NT2/D1 (cell line): ENCODE measurements around the gene F5.
A peak's percentile ranks its signal among the peaks of the same experiment; 100 is the strongest.

ENCODE experiments used
- DNase-seq: peaks from one replicate; pipeline ENCODE4 v3.0.0-alpha.2; 2011; ENCODE audit warnings: low read depth, low spot score
- H3K27me3 ChIP-seq: 2 replicates; pipeline ENCODE4 v1.6.0; 2011; ENCODE audit warnings: mild to moderate bottlenecking; ENCODE audit not compliant: insufficient read length, insufficient read depth
- H3K36me3 ChIP-seq: 2 replicates; pipeline ENCODE4 v1.6.1; 2011; ENCODE audit warnings: mild to moderate bottlenecking, low read length, mixed read lengths; ENCODE audit not compliant: insufficient read depth, insufficient read length
- H3K4me1 ChIP-seq: 2 replicates; pipeline ENCODE4 v1.5.1; 2011; ENCODE audit not compliant: insufficient read depth, insufficient read length
- H3K4me3 ChIP-seq: 2 replicates; pipeline ENCODE4 v1.5.1; 2011; ENCODE audit warnings: low read depth; ENCODE audit not compliant: insufficient read length
- H3K9ac ChIP-seq: 2 replicates; pipeline ENCODE4 v1.6.0; 2011; ENCODE audit warnings: low read depth; ENCODE audit not compliant: insufficient read length
- H3K9me3 ChIP-seq: 2 replicates; pipeline ENCODE4 v1.5.1; 2011; ENCODE audit warnings: mild to moderate bottlenecking, low read length; ENCODE audit not compliant: insufficient read depth
- SUZ12 ChIP-seq: IDR thresholded peaks from 2 replicates; pipeline ENCODE4 v1.6.1; 2011; ENCODE audit not compliant: insufficient read length, insufficient read depth; ENCODE audit errors: extremely low read depth
- YY1 ChIP-seq: IDR thresholded peaks from 2 replicates; pipeline ENCODE4 v1.6.1; 2011; ENCODE audit not compliant: insufficient read length, insufficient read depth
- ZNF274 ChIP-seq: IDR thresholded peaks from 2 replicates; pipeline ENCODE4 v1.6.1; 2011; ENCODE audit warnings: mild to moderate bottlenecking, low read depth, low read length

F5 gene

GRCh38 chr1:169484683-169485430, 101.4 kb downstream of the F5 start:
- TF ChIP-seq SUZ12 (no peak), YY1 (no peak), ZNF274 (no peak)
- H3K9me3 ChIP-seq = peaks cover 12% of the 10 kb centered on the region; the same call in 1 of the 2 replicates
- H3K27me3 ChIP-seq = peaks cover 15% of the 10 kb centered on the region
- no peaks in the 10 kb centered on the region for H3K36me3 ChIP-seq
- H3K4me1 ChIP-seq = no peaks in the 10 kb centered on the region
- peak; percentile 13 for DNase-seq
- H3K9ac ChIP-seq = peak overlapping the region; percentile 84
- peak overlapping the region; percentile 76 for H3K4me3 ChIP-seq

DNA sequence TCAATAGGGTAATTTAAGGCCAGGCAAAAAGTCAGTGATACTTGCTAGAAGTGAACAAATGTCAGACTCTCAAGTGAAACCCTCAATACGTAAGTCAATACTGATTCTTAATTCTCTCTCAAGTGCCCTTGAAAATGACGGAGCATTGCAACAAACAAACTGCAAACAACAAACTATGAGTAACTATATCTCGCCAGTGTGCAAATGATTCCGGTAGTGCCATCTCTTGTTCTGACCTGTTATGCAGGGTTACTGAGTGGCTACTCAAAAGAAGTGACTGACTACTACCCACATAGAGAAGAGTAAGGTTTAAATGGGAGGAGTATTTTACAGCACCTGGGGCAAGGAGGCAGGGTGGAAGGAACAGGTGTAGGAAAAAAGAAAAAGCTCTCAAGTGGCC, 102.2 kb downstream of the F5 start:
- Histone ChIP-seq H3K36me3 (no peaks in the 10 kb centered on the region), H3K4me1 (no peaks in the 10 kb centered on the region), H3K9me3 (peaks cover 12% of the 10 kb centered on the region; the same call in 1 of the 2 replicates), H3K9ac (no peak overlapping the region), H3K4me3 (no peak overlapping the region), H3K27me3 (peaks cover 15% of the 10 kb centered on the region)
- TF ChIP-seq SUZ12 = no peak
- no peak for TF ChIP-seq ZNF274
- no peak for DNase-seq

GRCh38 chr1:169483500-169483966, 102.7 kb downstream of the F5 start:
- peaks cover 12% of the 10 kb centered on the region; the same call in 1 of the 2 replicates for H3K9me3 ChIP-seq
- no peaks in the 10 kb centered on the region for H3K4me1 ChIP-seq
- TF ChIP-seq ZNF274 (no peak), SUZ12 (no peak), YY1 (no peak)
- H3K9ac ChIP-seq = no peak overlapping the region
- peaks cover 15% of the 10 kb centered on the region for H3K27me3 ChIP-seq
- H3K36me3 ChIP-seq = no peaks in the 10 kb centered on the region
- DNase-seq = no peak
- no peak overlapping the region for H3K4me3 ChIP-seq

DNA sequence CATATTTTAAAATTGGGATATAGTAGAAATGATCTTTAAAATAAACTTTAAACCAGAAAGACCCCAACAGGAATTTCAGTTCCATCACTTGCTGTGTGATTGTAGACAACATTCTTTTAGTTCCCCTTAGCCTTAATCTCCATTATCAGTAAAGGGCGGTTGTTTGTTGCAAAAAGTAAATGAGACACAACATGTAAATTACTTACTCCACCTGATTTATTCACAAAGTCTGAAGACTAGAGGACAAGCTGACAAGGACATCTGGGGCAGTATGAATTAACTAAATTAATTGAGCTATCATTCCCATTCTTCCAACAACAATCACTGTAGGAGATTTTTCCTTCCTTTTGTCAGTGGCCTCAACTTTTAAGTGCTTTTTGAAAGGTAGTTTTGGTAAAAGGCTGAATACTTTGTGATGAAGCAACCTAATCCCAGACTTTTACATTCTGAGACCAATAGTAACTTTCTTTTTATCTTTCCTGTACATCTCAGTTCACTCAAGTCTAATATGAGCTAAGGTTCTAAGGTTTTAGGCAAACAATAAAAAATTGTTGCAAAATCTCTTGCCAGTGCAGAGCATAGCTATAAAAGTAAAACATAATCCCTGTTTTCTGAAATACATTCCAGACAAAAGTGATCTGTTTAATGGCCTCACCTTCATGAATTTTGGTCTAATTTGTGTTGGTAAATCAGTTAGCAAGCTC, 106.8 kb downstream of the F5 start:
- H3K4me1 ChIP-seq = no peaks in the 10 kb centered on the region
- no peak overlapping the region for H3K9ac ChIP-seq
- peaks cover 21% of the 10 kb centered on the region for H3K36me3 ChIP-seq
- TF ChIP-seq SUZ12 = no peak
- no peak for TF ChIP-seq YY1
- no peak for TF ChIP-seq ZNF274
- no peaks in the 10 kb centered on the region for H3K9me3 ChIP-seq
- H3K4me3 ChIP-seq = no peak overlapping the region
- peaks cover 5% of the 10 kb centered on the region for H3K27me3 ChIP-seq
- DNase-seq = no peak

- Histone ChIP-seq H3K4me1 (no peaks in the 10 kb centered on the region), H3K9me3 (no peaks in the 10 kb centered on the region), H3K27me3 (no peaks in the 10 kb centered on the region), H3K4me3 (no peak overlapping the region), H3K9ac (no peak overlapping the region), H3K36me3 (peaks cover 21% of the 10 kb centered on the region)
- no peak for DNase-seq
- TF ChIP-seq SUZ12 = no peak
- TF ChIP-seq YY1 = no peak
- no peak for TF ChIP-seq ZNF274
Measured at GRCh38 chr1:169478094-169478672, 108.1 kb downstream of the F5 start.

DNA sequence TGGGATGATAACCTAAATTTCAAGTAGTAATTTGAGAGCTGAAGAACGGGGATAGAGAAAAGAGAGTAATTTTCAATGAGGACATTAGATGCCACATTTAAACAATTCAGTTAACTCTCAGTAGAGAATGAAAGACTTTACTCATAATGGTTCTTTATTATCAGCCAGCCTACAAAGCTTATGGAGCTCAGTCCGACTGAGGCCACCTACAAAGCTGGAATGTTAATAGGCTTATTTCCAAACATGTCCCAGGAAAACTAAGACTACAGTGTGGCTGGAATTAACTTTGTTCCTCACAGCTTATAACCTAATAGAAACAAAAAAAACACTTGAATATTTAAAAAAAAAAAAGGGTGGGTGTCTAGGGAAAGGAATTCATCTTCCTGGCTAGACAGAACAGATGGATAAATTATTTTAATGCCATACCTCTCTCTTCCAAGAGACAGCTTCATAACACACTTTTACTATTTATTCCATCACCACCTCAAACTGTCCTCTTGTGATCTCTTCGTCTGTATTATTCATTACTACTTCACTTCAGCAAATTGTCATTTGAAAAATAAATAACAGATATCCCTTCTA, 110.4 kb downstream of the F5 start:
- peaks cover 21% of the 10 kb centered on the region for H3K36me3 ChIP-seq
- H3K4me3 ChIP-seq = no peak overlapping the region
- no peaks in the 10 kb centered on the region for H3K4me1 ChIP-seq
- TF ChIP-seq YY1 = no peak
- TF ChIP-seq SUZ12 = no peak
- TF ChIP-seq ZNF274 = no peak
- H3K27me3 ChIP-seq = no peaks in the 10 kb centered on the region
- no peak for DNase-seq
- H3K9me3 ChIP-seq = no peaks in the 10 kb centered on the region
- H3K9ac ChIP-seq = no peak overlapping the region

DNA sequence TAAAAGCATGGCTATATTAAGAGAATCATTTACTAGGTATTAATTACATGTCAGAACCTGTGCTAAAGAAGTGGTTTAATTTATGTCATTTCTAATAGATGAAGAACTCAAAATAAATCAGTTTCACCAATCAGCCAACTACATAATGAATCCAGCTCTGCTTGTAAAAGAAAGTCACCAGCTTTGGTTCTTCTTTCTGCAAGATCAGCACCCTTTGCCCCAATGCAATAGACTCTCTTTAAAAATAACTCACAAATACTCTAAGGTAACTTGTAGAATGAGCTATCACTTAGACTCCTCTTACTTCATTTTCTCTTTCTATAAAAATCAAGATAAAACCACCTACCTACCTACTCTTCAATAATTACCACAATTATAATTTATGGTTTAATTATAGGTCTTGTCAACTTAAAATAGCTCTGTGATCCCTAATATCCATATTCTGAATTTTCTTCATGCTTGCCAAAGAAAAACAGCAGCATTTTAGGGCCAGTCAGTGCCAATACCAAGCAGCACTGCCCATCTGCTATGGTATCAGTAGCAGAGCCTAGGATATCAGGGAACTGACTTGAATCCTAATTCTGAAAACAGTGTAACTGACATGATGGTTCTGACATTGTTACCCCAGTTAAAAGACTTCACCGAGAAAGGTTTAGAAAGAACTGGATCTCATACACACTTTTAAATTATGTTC, 111.8 kb downstream of the F5 start:
- Histone ChIP-seq H3K9me3 (no peaks in the 10 kb centered on the region), H3K36me3 (peaks cover 26% of the 10 kb centered on the region), H3K27me3 (no peaks in the 10 kb centered on the region), H3K4me3 (no peak overlapping the region), H3K4me1 (no peaks in the 10 kb centered on the region), H3K9ac (no peak overlapping the region)
- no peak for DNase-seq
- TF ChIP-seq YY1 = no peak
